Activated CD8-positive, alpha-beta memory T cell treated with anti-CD3 and anti-CD28 coated beads for 36 hours (primary cell): Measurements from ENCODE around the gene GAB3. TPM values are rescaled to one million over a fixed set of nuclear protein-coding genes. Genes with fewer than 3 reads are reported as not detected.
"Not testable (repeated sequence)": the region's sequence is repeated elsewhere in the genome, so short reads cannot be mapped to it uniquely, and the experiment has no call there.

Source experiments
- CTCF ChIA-PET: fragments of 350-600 bp; sonication (Branson Sonifier 250); formaldehyde crosslinking; loops from one replicate; lab custom pipeline; 2021; ENCODE audit warnings: antibody characterized with exemption; lab: Charles Lee
- POLR2A ChIA-PET: fragments of 350-600 bp; sonication (Branson Sonifier 250); formaldehyde crosslinking; loops from one replicate; lab custom pipeline; 2021; ENCODE audit warnings: antibody characterized with exemption; lab: Charles Lee
- total RNA-seq, 2 experiments: library from RNA; stranded (reverse); gene quantifications; one replicate each; pipeline ENCODE4 v1.2.3, GENCODE V29; 2021

The GAB3 gene
- total RNA-seq, 2 experiments from 2014 or later, result 5.6 to 6.0 TPM

DNA sequence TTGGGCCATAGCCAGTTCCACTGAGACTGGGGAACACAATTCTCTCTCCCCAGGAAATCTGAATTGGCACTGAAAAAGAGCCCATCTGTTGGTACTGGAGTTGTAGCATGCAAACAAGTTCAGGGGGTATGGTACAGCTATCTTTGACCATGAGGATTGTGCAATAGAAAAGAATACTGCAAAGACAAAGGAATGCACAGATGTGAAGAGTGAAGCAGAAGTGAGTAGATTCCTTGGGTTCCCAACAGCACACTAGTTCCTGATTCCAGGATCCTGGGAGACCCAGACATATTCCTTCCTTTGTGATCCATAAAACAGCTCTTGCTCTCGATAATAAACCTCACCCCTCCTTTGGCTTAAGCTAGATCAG, 54.2 kb downstream of the GAB3 start:
- POLR2A ChIA-PET, result no interaction called here
- CTCF ChIA-PET, result no interaction called here

- CTCF ChIA-PET, result no interaction called here
- POLR2A ChIA-PET, result interaction anchor here (0.7 kb wide), 1 partner anchor 521 kb away, joined by 4 read pairs; no protein-coding TSS in a partner anchor
Observed at GRCh38 chrX:154695911-154696675, 54.8 kb downstream of the GAB3 start.

DNA sequence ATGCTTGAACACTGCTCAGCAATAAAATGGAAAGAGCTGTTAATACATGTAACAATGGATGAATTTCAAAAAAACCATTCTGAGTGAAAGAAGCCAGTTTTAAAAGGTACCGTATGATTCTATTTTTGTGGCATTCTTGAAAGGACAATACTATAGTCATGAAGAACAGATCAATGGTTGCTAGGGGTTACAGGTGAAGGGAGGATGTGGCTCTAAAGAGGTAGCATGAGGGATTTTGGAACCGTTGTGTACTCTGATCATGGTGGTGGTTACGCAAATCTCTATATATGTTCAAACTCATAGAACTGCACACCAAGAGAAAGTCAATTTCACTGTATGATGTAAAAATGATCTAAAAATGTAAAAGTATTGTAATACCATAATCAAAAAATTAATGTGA, 57.5 kb downstream of the GAB3 start:
- POLR2A ChIA-PET, result no interaction called here
- CTCF ChIA-PET, result no interaction called here

DNA sequence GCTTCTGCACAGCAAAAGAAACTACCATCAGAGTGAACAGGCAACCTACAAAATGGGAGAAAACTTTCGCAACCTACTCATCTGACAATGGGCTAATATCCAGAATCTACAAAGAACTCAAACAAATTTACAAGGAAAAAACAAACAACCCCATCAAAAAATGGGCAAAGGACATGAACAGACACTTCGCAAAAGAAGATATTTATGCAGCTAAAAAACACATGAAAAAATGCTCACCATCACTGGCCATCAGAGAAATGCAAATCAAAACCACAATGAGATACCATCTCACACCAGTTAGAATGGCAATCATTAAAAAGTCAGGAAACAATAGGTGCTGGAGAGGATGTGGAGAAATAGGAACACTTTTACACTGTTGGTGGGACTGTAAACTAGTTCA, 60.4 kb downstream of the GAB3 start:
- CTCF ChIA-PET, result not testable (repeated sequence)
- POLR2A ChIA-PET, result interaction anchor here (0.6 kb wide), 1 partner anchor 200 kb away, joined by 4 read pairs; no protein-coding TSS in a partner anchor

- CTCF ChIA-PET, POLR2A ChIA-PET: not testable (repeated sequence)
Observed at GRCh38 chrX:154672084-154672483, 78.8 kb downstream of the GAB3 start.

DNA sequence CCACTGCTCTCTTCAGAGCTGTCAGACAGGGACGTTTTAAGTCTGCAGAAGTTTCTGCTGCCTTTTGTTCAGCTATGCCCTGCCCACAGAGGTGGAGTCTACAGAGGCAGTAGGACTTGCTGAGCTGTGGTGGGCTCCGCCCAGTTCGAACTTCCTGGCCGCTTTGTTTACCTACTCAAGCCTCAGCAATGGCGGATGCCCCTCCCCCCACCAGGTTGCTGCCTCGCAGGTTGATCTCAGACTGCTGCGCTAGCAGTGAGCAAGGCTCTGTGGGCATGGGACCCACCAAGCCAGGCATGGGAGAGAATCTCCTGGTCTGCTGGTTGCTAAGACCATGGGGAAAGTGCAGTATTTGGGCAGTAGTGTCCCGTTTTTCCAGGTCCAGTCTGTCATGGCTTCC, 80.0 kb downstream of the GAB3 start:
- CTCF ChIA-PET, POLR2A ChIA-PET: not testable (repeated sequence)

GRCh38 chrX:154661899-154662298, 89.0 kb downstream of the GAB3 start:
- ChIA-PET POLR2A (no interaction called here), CTCF (no interaction called here)

DNA sequence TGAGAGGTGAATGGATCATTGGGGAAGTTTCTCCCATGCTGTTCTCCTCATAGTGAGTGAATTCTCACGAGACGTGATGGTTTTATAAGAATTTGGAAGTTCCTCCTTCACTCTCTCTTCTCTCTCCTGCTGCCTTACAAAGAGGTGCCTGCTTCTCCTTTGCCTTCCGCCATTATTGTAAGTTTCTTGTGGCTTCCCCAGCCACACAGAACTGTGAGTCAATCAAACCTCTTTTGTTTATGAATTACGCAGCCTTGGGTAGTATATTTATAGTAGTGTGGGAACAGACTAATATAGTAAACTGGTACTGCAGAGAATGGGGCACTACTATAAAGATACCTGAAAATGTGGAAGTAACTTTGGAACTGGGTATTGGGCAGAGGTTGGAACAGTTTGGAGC, 89.7 kb downstream of the GAB3 start:
- ChIA-PET POLR2A (no interaction called here), CTCF (no interaction called here)

GRCh38 chrX:154660541-154660940, 90.3 kb downstream of the GAB3 start:
- ChIA-PET POLR2A (no interaction called here), CTCF (interaction anchor here (0.6 kb wide), 1 partner anchor 56 kb away, joined by 4 read pairs; no protein-coding TSS in a partner anchor)

- POLR2A ChIA-PET, result no interaction called here
- CTCF ChIA-PET, result no interaction called here
Observed at GRCh38 chrX:154658957-154659356, 91.9 kb downstream of the GAB3 start.

DNA sequence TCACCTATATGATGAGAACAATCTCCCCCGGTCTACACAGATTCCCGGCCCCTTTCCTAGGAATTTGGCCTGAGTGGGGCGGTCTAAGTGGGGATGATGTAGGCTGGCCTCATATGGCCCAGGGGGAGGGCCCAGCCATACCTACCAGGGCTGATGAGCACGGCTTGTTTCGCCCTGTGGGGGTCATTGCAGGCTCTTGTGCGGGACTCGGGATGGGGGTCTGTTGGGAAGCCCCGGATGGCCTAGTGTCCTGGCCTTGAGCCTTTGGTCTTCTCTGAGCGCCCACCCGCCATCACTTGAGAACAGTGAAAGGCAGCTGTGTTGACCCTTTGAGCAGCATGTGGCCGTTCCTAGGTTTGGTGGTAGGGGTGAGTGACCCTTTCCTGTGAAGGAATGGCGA, 92.7 kb downstream of the GAB3 start:
- ChIA-PET POLR2A (no interaction called here), CTCF (no interaction called here)

DNA sequence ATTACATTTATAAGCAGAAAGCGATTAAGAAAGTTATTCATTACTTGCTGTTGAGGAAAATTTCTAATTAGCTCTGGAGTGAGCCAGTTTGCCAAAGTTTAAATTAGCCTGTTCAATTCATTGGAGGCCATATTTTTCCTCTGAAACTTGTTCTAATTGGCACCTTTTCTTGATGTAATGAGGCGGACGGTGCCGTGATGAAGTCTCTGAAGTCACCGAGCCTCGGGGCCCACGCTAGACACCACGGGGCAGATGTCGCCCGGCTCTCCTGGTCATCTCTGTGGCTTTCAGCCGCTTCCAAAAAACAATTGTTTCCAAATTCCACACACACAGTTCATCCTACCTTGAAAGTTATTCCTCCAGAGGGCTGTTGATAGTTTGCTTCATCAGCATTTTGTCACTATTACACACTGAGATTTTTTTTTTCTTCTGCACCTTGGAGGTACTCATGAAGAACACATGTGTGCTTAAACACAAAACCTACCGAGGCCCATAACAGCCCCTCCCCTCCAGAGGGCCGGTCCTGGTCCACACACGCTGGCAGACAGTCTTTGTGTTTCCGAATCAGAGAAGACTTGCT, 93.6 kb downstream of the GAB3 start:
- POLR2A ChIA-PET, result no interaction called here
- CTCF ChIA-PET, result no interaction called here

DNA sequence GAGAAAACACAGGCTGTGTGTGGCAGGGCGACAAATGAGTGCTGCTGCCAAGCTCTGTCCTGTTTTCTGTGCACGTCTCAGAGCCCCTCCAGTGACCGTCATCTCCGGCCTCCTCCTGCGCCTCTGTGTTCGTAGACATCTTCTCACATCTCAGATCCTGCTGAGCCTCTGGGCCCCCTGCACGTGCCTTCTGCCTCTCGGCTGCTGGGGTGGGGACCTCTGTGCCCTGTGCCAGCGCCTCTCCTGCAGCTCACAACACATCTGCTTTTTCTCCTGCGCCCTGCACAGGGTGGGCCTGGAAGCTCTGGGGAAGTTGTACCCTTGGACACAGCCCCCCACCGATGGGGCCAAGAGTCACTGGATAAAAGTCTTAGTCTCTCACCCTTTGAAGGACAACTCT, 95.1 kb downstream of the GAB3 start:
- CTCF ChIA-PET, result no interaction called here
- POLR2A ChIA-PET, result no interaction called here

DNA sequence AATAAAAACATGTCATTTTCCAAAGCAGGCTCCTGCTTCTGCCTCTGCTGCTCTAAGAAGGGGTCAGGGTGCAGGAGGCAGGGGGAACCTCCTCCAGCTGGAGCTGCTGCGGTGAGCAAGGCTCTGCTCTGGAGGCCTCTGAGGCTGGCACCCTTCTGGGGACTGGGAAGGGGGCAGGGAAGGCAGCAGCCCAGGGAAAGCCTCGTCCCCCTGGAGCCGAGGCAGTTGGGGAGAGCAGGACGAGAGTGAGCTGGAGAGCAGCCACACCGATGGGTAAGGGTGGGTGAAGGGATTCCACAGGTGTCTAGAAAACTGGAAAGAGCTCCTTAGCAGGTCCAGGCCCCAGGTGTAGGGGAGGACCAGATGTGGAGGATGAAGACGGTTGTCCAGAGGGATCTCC, 95.5 kb downstream of the GAB3 start:
- ChIA-PET CTCF (no interaction called here), POLR2A (no interaction called here)

- CTCF ChIA-PET, result no interaction called here
- POLR2A ChIA-PET, result no interaction called here
Observed at GRCh38 chrX:154654925-154655324, 96.0 kb downstream of the GAB3 start.

DNA sequence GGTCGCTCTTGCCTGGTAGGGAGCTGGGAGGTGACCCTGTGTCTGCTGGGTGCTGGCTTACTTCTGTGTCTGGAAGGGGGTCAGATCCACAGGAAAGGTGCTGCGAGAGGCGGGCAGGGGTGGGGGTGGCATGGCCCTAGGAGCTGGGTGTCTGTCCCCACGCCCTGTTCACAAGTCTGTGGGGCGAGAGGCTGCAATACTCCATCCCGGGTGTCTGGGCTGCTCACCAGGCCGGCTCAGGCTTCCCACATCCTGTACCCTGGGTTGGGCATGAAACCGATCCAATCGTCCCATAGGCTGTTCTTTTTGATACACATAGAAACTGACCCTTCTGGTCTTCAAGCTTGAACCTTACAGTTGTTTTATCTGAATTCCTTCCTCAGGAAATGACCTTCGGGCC, 96.5 kb downstream of the GAB3 start:
- POLR2A ChIA-PET, result no interaction called here
- CTCF ChIA-PET, result no interaction called here

DNA sequence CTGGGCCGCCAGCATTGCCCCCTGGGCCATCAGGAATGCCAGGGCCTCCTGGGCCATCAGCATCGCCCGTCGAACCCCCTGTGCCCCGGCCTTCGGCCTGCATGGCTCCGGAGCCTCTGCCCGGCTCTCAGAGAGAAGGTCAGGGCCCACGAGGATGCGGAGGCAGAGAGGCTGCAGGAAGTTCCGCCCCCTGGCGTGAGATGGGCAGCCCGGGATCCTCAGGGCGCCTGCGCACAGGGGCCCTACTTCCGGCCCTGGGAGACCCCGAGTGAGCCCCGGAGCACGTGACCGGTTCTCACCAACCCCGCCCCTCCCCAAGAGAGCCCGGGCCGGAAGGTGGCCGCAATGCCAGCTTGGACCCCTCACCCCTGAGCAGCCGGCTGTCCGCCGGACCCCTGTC, 97.5 kb downstream of the GAB3 start, which contains the start of gene CTAG2:
Gene CTAG2 (minus strand): TSS at position 167 of the 400 bp plus-strand sequence. CDS start 64 bp downstream, at position 103.
- POLR2A ChIA-PET, CTCF ChIA-PET: not testable (repeated sequence)

GRCh38 chrX:154653048-154653401, 97.9 kb downstream of the GAB3 start:
- ChIA-PET CTCF (no interaction called here), POLR2A (no interaction called here)

GRCh38 chrX:154652311-154653047, 98.4 kb downstream of the GAB3 start:
- ChIA-PET POLR2A (no interaction called here), CTCF (no interaction called here)

DNA sequence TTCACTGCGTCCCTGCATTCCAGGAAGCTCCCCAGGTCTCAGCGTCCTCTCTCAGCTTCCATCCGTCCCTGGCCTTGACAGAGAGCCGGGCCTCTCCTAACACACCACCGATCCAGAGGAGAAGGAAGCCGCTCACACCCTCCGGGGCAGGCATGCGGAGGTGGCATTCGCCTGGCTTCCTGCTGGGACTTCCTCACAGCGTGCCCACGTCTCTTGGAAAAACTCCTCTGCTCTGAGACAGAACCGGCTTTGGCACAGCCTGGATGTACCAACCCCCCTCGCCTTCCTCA, 100.7 kb downstream of the GAB3 start:
- ChIA-PET POLR2A (no interaction called here), CTCF (no interaction called here)
